Adrenal gland (tissue), 12 donors: Measurements from ENCODE around the gene PHF19. TPM values are rescaled to one million over a fixed set of nuclear protein-coding genes. Genes with fewer than 3 reads are reported as not detected.

Experiments used
- DNase-seq, 7 donors: peaks; one replicate each; pipeline ENCODE4 v3.0.0-alpha.2; 2019 to 2020
- H3K27ac ChIP-seq, 5 donors: fragments of 200-600 bp; sonication (generic) in 4 of 5; 1 replicate in 3 of 5; 2 replicates in 2 of 5; pipeline versions ENCODE4 v1.5.1 to v1.8.0; 2016 to 2020; ENCODE audit warnings: mild to moderate bottlenecking in 1 of 5
- H3K27me3 ChIP-seq: fragments of 200-600 bp; 2 replicates; pipeline ENCODE4 v1.8.0; 2021
- H3K36me3 ChIP-seq, 2 donors: fragments of 200-600 bp; replicated peaks in 1 of 2; 1 replicate in 1 of 2; 2 replicates in 1 of 2; pipeline versions ENCODE4 v1.5.1 to v1.8.0; 2018 to 2022
- H3K4me1 ChIP-seq, 2 donors: fragments of 200-600 bp; replicated peaks in 1 of 2; 1 replicate in 1 of 2; 2 replicates in 1 of 2; pipeline versions ENCODE4 v1.5.1 to v1.8.0; 2018 to 2021
- H3K4me3 ChIP-seq, 4 donors: fragments of 200-600 bp; sonication (generic) in 3 of 4; one replicate each; pipeline ENCODE4 v1.5.1; 2016 to 2018
- H3K9me3 ChIP-seq, 3 donors: fragments of 200-600 bp; sonication (generic) in 1 of 3; replicated peaks in 1 of 3; 1 replicate in 2 of 3; 2 replicates in 1 of 3; pipeline versions ENCODE4 v1.5.1 to v1.8.0; 2016 to 2021
- CTCF ChIP-seq, 6 experiments: fragments of 450-650 bp in 4 of 6; fragments of 200-600 bp in 2 of 6; sonication (generic) in 1 of 6; IDR thresholded peaks; 1 replicate in 5 of 6; 2 replicates in 1 of 6; pipeline versions ENCODE4 v1.5.1 to v1.8.0; 2016 to 2021; ENCODE audit warnings: antibody characterized with exemption in 6 of 6, mild to moderate bottlenecking in 2 of 6, moderate library complexity in 1 of 6
- POLR2A ChIP-seq, 2 donors: fragments of 450-650 bp; IDR thresholded peaks; one replicate each; pipeline ENCODE4 v1.6.1; 2017; ENCODE audit warnings: antibody characterized with exemption in 2 of 2, mild to moderate bottlenecking in 2 of 2, moderate library complexity in 1 of 2
- WGBS, 4 donors: extraction: QIAGEN DNeasy Blood & Tissue Kit in 2 of 4; methylation state at CpG; one replicate each; pipeline versions ENCODE4 v1.1.5 to v1.1.7; 2013 to 2017; 5-methylcytosine and 5-hydroxymethylcytosine counted together
- intact Hi-C, 2 donors: fragments of 100-400 bp; cut with DNase I; formaldehyde crosslinking; loops; one replicate each; pipeline versions ENCODE4 v1.14.1 to v1.15.0; 2022 to 2023
- polyA plus RNA-seq, 3 donors: library from polyadenylated mRNA; stranded (reverse); fragments of 200-250 nt in 2 of 3; fragments of 350-450 nt in 1 of 3; fragmentation: Illumina TruSeq in 1 of 3; extraction: RNeasy Lipid Tissue Mini Kit (QIAGEN cat#74804) in 1 of 3; gene quantifications; one replicate each; pipeline ENCODE4 v1.2.3, GENCODE V29; 2013 to 2014
- total RNA-seq, 9 donors: library from RNA; depleted of rRNA in 4 of 9; stranded (reverse); fragments of >200 nt in 4 of 9; fragments of 120-200 nt in 1 of 9; fragmentation: NEBNext Ultra II Directional in 1 of 9; extraction: Animal tissue kit (Norgen Biotek cat#: 25700) in 1 of 9; gene quantifications; one replicate each; pipeline versions ENCODE4 v1.1.0 to v1.2.4, GENCODE V29; 2013 to 2023
- donor health status: healthy with polysubstance abuse.
- donor health status: Bipolar disorder and iron deficiency.
- donor health status: DM: yes; HTN: yes; CAD: no.
- donor health status: DM: no; HTN: no; CAD: no.
- donor health status: DM: no; HTN: no; CAD: no.
- donor health status: DM: yes; HTN: yes; CAD: no.

The PHF19 gene
- total and polyA plus RNA-seq, 12 donors: 13.6 to 61.8 (median 27.4) TPM

- intact Hi-C loops: no loop called here
- 16 to 28% (median 22%) methylated on average over 3 of the region's 3 CpGs for WGBS, 4 donors
- Histone ChIP-seq H3K4me1 (peaks cover 4 to 65% of the 10 kb centered on the region in 2 donors), H3K36me3 (no peaks in the 10 kb centered on the region), H3K4me3 (no peak overlapping the region), H3K27me3 (no peaks in the 10 kb centered on the region), H3K27ac (peak overlapping the region in 3 of 5 donors; percentile 20 to 79 (median 78)), H3K9me3 (no peaks in the 10 kb centered on the region)
- peak; percentile 75 to 96 (median 83) for DNase-seq
- peak in 4 of 6 experiments; percentile 29 to 37 (median 34) for TF ChIP-seq CTCF (IDR thresholded peaks at IDR 0.05)
- TF ChIP-seq POLR2A (IDR thresholded peaks at IDR 0.05): no peak
Observed at GRCh38 chr9:120916588-120916987, 39.6 kb upstream of the PHF19 start.

DNA sequence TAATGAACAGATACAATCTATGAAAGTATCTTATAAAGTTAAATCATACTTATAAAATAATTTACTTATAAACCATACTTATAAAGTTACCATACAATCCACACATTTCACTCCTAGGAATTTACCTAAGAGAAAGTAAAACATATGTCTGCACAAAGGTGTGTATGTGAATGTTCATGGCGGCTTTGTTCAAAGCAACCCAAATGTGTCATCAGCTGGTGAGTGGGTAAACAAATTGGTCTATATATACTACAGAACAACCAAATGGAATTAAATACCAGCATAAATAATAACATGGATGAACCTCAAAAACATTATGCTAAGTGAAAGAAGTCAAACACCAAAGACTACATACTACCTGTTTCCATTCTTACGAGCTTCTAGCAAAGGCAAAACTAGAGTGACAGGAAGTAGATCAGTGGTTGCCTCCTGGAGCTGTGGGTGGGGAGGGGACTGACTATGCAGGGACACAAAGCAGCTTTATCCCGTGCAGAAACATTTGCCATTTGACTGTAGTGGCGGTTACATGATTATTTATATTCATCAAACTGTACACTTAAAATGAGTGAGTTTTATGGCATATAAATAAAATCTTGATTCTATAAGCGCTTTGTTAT, 39.0 kb upstream of the PHF19 start:
- Histone ChIP-seq H3K9me3 (no peaks in the 10 kb centered on the region), H3K27me3 (no peaks in the 10 kb centered on the region), H3K4me3 (no peak overlapping the region), H3K4me1 (peaks cover 4 to 59% of the 10 kb centered on the region in 2 donors), H3K27ac (peak overlapping the region in 3 of 5 donors; percentile 20 to 79 (median 78)), H3K36me3 (no peaks in the 10 kb centered on the region)
- WGBS, 4 donors: 67 to 78% (median 69%) methylated on average over 5 of the region's 5 CpGs
- TF ChIP-seq POLR2A (IDR thresholded peaks at IDR 0.05) (no peak), CTCF (IDR thresholded peaks at IDR 0.05) (no peak)
- intact Hi-C loops: no loop called here
- DNase-seq: no peak

- no peaks in the 10 kb centered on the region for H3K9me3 ChIP-seq
- 92 to 95% (median 93%) methylated on average over 6 of the region's 6 CpGs for WGBS, 4 donors
- H3K27ac ChIP-seq: peak overlapping the region in 2 of 5 donors; percentile 39 to 78
- peaks cover 4 to 49% of the 10 kb centered on the region in 2 donors for H3K4me1 ChIP-seq
- no peaks in the 10 kb centered on the region for H3K36me3 ChIP-seq
- intact Hi-C loops: no loop called here
- H3K27me3 ChIP-seq: no peaks in the 10 kb centered on the region
- TF ChIP-seq CTCF (IDR thresholded peaks at IDR 0.05) (no peak), POLR2A (IDR thresholded peaks at IDR 0.05) (no peak)
- no peak overlapping the region for H3K4me3 ChIP-seq
- no peak for DNase-seq
Observed at GRCh38 chr9:120914953-120915352, 38.0 kb upstream of the PHF19 start.

DNA sequence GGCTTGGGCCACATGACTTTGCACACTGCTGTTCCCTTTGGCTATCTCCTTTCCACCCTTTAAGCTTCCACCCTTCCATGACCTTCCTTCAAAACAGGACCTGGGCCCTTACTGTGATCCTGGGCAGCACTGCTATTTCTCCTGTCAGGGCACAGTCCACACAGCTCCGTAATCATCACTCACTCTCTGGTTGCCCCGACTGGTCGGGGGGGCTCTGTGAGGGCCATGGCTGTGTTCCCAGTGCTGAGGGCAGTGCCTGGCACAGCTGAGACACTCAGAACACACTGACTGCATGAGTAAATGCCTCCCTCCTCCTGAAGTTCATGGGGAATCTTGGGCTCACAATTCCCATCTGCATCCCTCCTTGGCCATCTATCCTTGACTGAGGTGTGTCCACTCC, 37.4 kb upstream of the PHF19 start:
- Histone ChIP-seq H3K27me3 (no peaks in the 10 kb centered on the region), H3K4me1 (peaks cover 4 to 44% of the 10 kb centered on the region in 2 donors), H3K9me3 (no peaks in the 10 kb centered on the region), H3K36me3 (no peaks in the 10 kb centered on the region), H3K27ac (peak overlapping the region in 2 of 5 donors; percentile 24 to 39), H3K4me3 (no peak overlapping the region)
- peak; percentile 56 to 89 (median 70) for DNase-seq
- TF ChIP-seq CTCF (IDR thresholded peaks at IDR 0.05) (no peak), POLR2A (IDR thresholded peaks at IDR 0.05) (no peak)
- WGBS, 4 donors: 44 to 48% (median 46%) methylated on average over 3 of the region's 3 CpGs
- intact Hi-C loops: no loop called here
